ENCODE results near the gene WBP1. TPM values are rescaled to one million over a fixed set of nuclear protein-coding genes. Genes with fewer than 3 reads are reported as not detected.
A peak's percentile ranks its signal among the peaks of the same experiment; 100 is the strongest.

Gene WBP1
- polyA plus RNA-seq (2011; rRNA removed) (56.0 and 68.5 TPM in 2 replicates), polyA minus RNA-seq (2011; rRNA and poly(A)+ RNA removed) (24.0 and 41.9 TPM in 2 replicates)

- no peaks in the 10 kb centered on the region; the same call in 1 of the 2 replicates for H3K9me3 ChIP-seq (ENCODE audit: control insufficient read depth, insufficient read depth, low read length)
- H3K27ac ChIP-seq (ENCODE audit: low read depth, low read length): peak within 1 kb of the TSS; percentile 92
- no peaks in the 10 kb centered on the region for H3K27me3 ChIP-seq (ENCODE audit: control insufficient read depth, insufficient read depth, low read length)
- TF ChIP-seq CTCF (IDR thresholded peaks at IDR 0.05; ENCODE audit: low read depth, low read length): no peak
- peak within 1 kb of the TSS; percentile 68 for H3K4me3 ChIP-seq (ENCODE audit: low read depth, low read length)
- DNase-seq (ENCODE audit: low read depth, low spot score): peak; percentile 100
- CTCF ChIA-PET: interaction anchor here (1.4 to 2.7 kb wide), 5 partner anchors 25 to 130 kb away, joined by 3 to 6 read pairs (median 4); partner anchors contain the start of genes CCDC142 and TTC31
- POLR2A ChIA-PET: interaction anchor here (0.6 to 2.2 kb wide), 11 partner anchors 9 to 119 kb away, joined by 3 to 13 read pairs (median 3); partner anchors contain the start of genes AUP1, C2orf81, HTRA2 and MRPL53
Measured at GRCh38 chr2:74458132-74458937, at the start of gene WBP1. WBP1 (plus strand) TSS chr2:74458438; CDS start chr2:74458603, 165 bp downstream.

GRCh38 chr2:74413001-74413698, 45.1 kb upstream of the WBP1 start:
- no peak for DNase-seq (ENCODE audit: low read depth, low spot score)
- Histone ChIP-seq H3K27ac (ENCODE audit: low read depth, low read length) (no peak overlapping the region), H3K4me3 (ENCODE audit: low read depth, low read length) (no peak overlapping the region), H3K9me3 (ENCODE audit: control insufficient read depth, insufficient read depth, low read length) (no peaks in the 10 kb centered on the region; the same call in 1 of the 2 replicates), H3K27me3 (ENCODE audit: control insufficient read depth, insufficient read depth, low read length) (peaks cover 17% of the 10 kb centered on the region)
- TF ChIP-seq CTCF (IDR thresholded peaks at IDR 0.05; ENCODE audit: low read depth, low read length): no peak
- ChIA-PET CTCF (interaction anchor here (0.8 to 1.1 kb wide), 2 partner anchors 14 to 22 kb away, joined by 3 to 4 read pairs; no protein-coding TSS in a partner anchor), POLR2A (no interaction called here)

GRCh38 chr2:74414441-74414840, 43.8 kb upstream of the WBP1 start:
- no peak for DNase-seq (ENCODE audit: low read depth, low spot score)
- Histone ChIP-seq H3K27me3 (ENCODE audit: control insufficient read depth, insufficient read depth, low read length) (peaks cover 17% of the 10 kb centered on the region), H3K4me3 (ENCODE audit: low read depth, low read length) (no peak overlapping the region), H3K9me3 (ENCODE audit: control insufficient read depth, insufficient read depth, low read length) (no peaks in the 10 kb centered on the region; the same call in 1 of the 2 replicates), H3K27ac (ENCODE audit: low read depth, low read length) (no peak overlapping the region)
- TF ChIP-seq CTCF (IDR thresholded peaks at IDR 0.05; ENCODE audit: low read depth, low read length): no peak
- ChIA-PET POLR2A (no interaction called here), CTCF (interaction anchor here (1.2 kb wide), 1 partner anchor 79 kb away, joined by 5 read pairs; no protein-coding TSS in a partner anchor)

GRCh38 chr2:74414881-74415761, 43.1 kb upstream of the WBP1 start:
- ChIA-PET POLR2A (no interaction called here), CTCF (interaction anchor here (0.7 to 1.2 kb wide), 2 partner anchors 80 to 284 kb away, joined by 3 to 5 read pairs; no protein-coding TSS in a partner anchor)
- peak overlapping the region; percentile 36 for H3K4me3 ChIP-seq (ENCODE audit: low read depth, low read length)
- peaks cover 20% of the 10 kb centered on the region for H3K27me3 ChIP-seq (ENCODE audit: control insufficient read depth, insufficient read depth, low read length)
- DNase-seq (ENCODE audit: low read depth, low spot score): no peak
- H3K27ac ChIP-seq (ENCODE audit: low read depth, low read length): no peak overlapping the region
- TF ChIP-seq CTCF (IDR thresholded peaks at IDR 0.05; ENCODE audit: low read depth, low read length): no peak; the same call in 1 of the 2 replicates
- H3K9me3 ChIP-seq (ENCODE audit: control insufficient read depth, insufficient read depth, low read length): no peaks in the 10 kb centered on the region; the same call in 1 of the 2 replicates
